Anterior cingulate cortex (tissue), 58 donors: ENCODE measurements around the gene SDCBP2.

Experiments used
- DNase-seq, 58 donors: peaks; one replicate each; lab custom pipeline; 2025; lab: John Stamatoyannopoulos, UW

The SDCBP2 gene

DNA sequence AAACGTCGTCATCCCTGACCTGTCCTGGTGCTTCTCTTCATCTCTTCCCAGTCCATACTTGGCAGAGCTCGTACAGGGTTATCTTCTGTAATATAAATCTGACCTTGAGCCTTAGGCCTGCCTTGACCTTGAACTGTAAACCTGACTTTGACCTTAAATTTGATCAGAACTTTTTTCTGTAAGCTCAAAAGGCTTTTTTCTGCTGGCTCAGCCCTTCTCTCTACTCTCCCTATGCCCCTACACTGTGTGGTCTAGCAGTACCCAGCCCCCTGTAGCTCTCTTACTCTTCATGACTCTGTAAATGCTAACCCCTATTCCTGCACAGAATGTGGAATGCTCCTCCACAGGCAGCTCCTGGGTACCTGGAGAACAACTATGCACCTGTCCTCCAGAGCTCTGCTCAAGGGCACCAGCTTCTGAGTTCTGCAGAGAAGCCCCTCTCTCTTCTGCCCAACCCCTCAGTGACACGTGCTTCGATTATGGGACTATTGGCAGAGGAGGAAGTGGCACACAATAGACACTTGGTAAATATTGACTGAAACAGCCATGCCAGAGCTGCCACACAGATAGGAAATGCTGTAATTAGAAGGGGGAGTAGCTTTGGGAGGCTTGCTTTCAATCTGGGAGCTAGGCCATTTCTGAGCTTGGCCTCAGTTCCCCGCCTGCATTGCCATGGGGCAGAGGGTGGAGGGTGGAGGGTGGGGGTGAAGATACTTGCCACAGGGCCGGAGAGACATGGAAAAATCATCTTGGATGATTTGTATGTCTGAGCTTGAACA lies 47.5 kb downstream of the SDCBP2 start:
- DNase-seq, result peak in 7 of 58 donors; percentile 18 to 51 (median 29)

DNA sequence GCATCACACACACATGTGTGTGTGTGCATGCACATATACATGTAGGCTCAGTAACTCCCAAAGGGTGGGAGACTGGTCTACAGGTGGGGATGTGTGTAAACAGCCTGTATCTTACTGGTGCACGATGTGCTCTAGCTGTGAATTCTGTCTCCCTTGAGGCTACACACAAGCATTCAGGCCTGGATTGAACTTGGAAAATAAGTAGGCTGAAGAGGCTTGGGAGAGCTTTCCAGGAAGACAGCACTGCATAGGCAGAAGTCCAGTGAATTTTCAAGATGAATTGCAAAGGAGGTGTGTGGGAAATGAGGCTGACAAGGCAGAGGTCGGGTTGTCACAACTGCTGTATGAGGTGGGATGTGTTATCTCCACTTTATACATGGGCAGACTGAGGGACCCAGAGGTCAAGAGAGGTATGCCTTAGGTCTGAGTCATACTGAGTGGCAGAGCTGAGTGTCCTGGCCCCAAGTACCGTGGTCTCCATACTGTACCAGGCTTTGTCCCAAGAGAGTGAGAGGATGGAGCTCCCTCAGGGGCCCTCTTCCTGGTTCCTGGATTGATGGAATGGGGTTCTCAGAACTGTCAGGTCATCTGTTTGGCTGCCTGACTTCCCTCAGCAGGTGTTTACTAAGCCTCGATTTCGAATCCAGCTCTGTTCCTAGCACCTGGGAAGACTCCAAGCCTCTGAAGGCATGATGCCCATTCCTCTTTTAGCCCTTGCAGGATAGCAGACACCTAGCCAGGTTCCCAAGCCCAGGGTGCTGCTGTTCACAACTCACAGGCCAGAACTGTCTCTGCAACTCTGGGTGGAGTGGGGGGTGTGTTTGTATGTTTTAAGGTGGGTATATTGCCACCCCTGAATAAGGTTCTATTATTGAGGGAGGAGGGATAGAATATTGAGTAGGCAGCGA lies 48.5 kb downstream of the SDCBP2 start:
- no peak for DNase-seq

DNA sequence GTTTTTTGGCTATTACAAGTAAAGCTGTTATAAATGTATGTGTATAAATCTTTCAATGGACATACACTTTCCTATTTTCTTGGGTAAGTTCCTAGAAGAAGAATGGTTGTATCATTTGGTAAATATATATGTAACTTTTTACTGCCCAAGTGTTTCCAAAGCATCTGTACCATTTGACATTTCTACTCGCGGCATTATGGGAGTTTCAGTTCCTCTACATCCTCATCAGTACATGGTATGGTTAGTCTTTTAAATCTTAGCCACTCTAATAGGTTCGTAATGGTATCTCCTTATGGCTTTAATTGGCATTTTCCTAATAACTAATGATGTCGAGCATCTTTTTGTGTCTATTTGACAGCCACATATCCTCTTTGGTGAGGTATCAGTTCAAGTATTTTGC lies 49.9 kb downstream of the SDCBP2 start:
- DNase-seq, result no peak

DNA sequence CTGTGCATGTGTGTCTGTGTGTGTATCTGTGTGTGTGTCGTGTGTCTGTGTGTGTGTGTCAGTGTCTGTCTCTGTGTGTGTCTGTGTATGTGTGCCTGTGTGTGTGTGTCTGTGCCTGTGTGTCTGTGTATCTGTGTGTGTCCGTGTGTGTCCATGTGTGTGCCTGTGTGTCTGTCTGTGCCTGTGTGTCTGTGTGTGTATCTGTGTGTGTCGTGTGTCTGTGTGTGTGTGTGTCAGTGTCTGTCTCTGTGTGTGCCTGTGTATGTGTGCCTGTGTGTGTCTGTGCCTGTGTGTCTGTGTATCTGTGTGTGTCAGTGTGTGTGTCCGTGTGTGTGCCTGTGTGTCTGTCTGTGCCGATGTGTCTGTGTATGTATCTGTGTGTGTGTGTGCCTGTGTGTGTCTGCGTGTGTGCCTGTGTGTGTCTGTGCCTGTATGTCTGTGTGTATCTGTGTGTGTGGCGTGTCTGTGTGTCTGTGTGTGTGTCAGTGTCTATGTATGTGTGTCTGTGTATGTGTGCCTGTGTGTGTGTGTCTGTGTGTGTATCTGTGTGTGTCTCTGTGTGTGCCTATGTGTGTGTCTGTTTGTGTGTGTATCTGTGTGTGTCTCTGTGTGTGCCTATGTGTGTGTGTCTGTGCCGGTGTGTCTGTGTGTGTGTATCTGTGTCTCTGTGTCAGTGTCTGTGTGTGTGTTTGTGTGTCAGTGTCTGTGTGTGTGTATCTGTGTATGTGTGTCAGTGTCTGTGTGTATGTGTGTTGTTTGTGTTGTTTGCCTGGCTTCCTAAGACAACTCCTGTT lies 51.2 kb downstream of the SDCBP2 start:
- DNase-seq, result no peak

DNA sequence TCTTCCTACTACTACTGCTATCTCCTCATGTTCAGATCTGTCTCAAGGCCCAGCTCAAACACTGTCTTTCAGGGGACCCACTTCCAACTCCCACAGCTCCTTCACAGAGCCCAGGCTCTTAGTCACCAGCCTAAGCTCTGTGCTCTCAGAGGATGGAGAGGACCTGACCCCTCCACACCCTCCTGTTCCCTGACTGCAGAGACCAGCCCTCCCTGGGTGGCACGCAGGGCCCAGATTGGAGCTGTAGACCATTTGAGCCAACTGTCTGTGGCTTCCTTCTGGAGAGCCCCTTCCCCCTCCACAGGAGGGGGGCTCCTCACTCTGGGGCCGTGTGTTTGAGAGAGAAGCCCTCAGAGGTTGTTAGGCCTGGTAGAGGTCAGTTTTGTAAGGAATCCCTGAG lies 53.0 kb downstream of the SDCBP2 start:
- no peak for DNase-seq

DNA sequence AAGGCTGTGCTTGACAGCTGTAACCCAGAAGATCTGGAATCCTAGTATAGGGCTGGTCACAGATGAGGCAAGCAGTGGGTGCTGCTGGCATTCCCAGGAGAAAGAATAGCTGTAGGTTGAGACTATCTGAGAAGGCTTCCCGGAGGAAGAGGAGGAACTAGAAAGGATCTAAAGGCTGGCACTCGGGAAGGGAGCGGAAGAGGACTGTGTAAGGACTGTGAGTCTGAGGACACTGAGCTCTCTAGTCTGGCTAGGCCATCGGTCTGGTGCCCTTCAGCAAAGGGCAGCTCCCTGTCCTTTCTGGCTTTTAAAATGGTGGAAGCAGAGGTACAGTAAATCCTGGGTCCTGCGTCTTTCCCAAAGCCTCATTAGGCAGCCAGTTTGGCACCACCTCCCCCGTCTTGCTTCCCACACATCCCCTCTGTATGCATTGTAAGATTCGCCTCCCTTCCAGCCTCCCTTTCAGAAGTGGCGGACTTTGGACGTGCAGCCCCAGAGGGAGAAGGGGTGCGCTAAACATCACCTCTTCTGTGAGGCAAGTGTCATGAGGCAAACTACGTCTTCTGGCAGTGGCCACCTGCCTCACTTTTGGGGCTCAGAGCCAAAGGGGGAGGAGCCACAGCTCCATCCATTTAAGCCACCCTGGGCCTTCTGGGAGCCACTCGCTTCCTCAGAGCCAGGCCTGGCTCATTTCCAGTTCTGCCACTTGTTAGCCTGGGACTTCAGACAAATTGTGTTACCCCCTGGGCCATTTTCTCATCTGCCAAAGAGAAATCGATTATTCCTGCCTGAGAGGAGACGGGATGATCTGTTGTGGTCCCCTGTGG lies 54.2 kb downstream of the SDCBP2 start:
- DNase-seq, result peak in 29 of 58 donors; percentile 12 to 70 (median 43)

DNA sequence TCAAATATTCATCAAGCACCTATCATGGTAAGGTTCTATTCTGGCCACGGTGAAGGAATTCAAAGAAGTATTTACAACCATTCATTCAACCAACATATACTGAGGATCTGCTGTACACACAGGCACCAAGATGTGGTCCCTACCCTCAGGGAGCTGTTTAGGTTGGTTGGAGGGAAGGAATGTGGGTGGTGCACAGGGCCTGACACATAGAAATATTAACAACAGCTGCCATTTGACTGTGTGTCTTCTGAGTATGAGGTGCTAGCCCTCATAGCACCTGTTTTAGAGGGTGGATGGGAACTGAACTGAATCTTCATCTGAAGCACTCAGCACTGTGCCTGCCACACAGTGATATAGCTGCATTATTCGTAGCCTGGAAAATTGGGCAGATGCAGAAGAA lies 55.6 kb downstream of the SDCBP2 start:
- no peak for DNase-seq

DNA sequence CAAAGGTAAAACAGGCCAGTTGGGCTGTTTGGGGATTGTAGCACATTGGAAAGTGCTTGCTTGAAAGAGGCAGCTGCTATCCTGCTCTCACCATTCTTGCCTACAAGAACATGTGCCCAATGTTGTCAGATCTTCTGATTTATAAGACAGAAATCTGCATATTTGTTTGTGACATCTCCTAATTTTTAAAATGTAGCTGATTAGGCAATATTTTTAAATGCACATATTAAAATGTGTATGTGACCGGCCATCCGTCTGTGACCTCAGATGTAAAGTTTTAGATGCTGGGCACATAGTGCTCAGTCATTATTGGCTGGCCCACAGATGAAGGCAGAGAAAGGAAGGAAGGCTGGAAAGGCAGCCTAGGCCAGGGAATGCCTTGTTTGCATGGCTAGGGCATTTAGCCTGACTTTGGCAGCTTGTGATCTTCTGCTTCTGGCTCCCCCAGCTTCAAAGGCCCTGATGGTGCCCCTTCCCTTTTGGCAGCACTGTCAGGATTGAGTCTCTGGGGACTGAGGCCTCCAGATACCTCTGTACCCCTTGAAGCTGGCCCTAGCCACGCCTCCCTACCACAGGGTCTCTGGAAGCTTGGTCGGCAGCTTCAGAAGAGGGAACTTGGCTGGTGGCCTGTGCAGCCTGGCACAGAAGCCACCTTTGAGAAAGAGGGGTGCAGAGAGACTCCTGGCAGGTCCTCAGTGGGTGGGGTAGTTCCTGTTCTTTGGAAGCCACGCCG lies 56.4 kb downstream of the SDCBP2 start:
- peak in 33 of 58 donors; percentile 29 to 79 (median 49) for DNase-seq

DNA sequence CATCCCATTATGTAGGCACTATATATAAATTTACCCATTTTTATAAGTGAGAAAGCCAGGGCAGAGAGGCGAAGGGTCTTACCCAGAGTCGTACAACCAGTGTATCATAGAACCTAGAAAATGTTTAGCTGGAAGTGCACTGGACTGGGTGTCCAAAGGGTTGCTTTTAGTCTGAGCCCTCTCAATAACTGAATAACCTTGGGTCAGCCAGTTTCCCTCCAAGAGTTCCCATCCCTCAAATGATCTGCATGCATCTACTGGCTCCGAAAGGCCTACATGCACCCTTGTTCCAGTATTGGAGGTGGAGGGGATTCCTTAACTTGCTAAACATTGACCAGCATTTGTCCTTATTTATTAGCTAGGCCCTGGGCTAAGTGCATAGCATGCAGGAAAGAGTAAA lies 59.1 kb downstream of the SDCBP2 start:
- DNase-seq, result no peak

DNA sequence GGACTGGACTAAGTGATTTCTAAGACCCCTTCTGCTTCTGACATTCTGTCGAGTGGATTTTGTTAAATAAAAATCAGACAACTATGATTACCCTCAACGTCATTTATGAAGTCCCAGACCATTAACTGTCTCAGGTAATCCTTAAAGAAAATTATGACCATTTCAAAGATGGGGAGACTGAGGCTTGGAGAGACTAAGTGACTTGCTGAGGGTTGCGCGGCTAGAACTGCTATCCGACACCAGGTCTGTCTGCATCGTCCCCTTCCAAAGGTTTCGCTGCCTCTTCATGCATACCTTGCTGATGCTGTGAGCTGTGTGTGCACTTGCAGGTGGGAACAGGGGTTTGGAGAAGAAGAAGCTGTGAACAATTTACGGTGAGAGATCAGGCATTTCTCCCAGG lies 59.7 kb downstream of the SDCBP2 start:
- no peak for DNase-seq

DNA sequence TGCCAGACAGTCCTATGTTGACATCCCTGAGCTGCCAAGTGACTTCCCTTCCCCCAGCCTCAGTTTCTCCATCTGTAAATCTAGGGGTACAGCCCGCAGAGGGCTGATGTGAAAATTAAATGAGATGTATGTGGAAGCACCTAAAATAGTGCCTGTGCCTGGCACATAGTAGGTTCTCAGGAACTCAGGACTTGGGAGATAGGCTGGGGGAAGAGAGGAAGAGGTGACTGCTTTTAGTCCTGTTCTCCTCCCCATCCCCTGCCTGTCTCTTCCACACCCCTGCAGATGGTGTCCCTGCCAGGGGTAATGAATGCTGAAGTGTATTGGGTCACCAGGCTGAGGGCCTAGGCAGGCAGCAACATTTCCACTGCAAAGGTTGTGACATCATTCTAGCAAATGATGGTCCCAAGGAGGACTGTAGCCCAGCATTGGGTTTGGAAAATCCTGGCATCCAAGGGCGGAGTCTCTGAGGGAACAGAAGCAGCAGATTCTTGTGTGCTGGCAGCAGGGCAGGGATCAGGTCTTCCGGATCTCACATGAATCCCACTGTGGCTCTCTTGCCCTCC lies 61.0 kb downstream of the SDCBP2 start:
- no peak for DNase-seq

DNA sequence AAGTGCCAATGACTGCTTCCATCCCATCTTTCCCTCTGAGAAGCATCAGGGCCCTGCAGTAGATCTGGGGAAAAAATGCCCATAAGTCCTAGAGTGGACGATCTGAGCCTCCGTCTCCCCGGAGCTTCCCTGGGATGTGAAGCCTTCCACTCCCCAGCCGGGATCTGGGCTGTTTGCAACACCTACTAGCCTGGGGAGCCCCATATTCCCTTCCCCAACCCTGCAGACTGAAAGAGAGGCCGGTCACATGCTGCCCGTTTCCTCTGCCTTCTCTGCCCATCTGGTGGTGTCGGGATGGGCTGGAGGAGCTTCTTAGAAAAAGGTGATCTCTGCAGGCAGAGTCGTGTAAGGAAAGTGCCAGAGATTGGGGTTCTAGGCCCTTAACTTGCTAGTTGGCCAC lies 61.8 kb downstream of the SDCBP2 start:
- peak in 4 of 58 donors; percentile 12 to 39 (median 28) for DNase-seq

DNA sequence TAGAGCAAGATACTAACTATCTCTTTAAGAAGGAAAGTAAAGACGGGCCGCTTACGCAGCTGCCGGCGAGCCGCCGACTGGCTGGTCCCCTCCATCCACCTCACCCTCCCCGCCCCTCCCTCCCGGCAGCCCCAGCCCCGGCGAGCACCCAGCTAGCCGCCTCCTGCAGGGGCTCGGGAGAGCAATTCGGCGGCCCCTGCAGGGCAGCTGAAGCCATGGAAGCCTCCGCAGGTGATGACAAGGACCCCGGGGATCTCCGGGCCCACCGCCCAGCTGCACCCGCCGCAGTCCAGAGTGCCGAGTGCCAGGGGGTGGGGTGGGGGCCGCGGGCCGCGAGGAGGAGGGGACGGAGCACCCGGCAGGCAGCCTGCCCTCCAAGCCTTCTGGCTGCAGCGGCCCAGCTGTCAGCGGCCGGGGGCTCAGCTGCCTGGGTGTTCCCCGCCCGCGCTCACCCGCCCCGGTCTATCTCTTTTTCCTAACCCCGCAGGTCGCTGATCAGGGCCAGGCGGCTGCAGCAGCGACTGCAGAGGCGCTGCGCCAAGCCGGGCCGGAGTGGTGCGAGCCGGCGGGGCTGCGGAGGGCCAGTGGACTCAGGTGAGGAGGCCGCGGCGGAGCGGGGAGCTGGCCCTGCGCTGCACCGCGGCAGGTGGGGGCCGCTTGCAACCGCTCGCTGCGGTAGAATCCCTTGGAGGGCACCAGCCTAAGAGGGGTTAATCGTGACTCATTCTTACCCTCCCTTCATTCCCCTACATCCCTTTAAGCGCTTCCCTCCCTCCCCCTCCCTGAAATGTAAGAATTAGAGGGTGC lies 62.6 kb downstream of the SDCBP2 start, which contains the start of gene SNPH:
SNPH (plus strand) TSS at position 128 of the 807 bp plus-strand sequence. CDS start 29,946 bp downstream, outside the sequence.
- DNase-seq, result peak in 53 of 58 donors; percentile 28 to 88 (median 63)

DNA sequence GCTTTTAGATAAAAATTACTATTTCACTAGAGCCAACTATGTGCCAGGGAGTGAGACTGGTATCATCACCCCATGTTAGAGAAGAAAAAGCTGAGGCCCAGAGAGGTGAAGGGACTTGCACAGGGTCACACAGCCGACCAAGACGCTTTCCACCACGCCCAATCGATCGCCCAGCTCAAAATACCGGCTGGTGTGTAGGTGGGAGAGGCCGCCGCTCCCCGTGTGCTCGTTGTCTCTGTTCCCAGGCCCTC lies 63.1 kb downstream of the SDCBP2 start:
- no peak for DNase-seq

DNA sequence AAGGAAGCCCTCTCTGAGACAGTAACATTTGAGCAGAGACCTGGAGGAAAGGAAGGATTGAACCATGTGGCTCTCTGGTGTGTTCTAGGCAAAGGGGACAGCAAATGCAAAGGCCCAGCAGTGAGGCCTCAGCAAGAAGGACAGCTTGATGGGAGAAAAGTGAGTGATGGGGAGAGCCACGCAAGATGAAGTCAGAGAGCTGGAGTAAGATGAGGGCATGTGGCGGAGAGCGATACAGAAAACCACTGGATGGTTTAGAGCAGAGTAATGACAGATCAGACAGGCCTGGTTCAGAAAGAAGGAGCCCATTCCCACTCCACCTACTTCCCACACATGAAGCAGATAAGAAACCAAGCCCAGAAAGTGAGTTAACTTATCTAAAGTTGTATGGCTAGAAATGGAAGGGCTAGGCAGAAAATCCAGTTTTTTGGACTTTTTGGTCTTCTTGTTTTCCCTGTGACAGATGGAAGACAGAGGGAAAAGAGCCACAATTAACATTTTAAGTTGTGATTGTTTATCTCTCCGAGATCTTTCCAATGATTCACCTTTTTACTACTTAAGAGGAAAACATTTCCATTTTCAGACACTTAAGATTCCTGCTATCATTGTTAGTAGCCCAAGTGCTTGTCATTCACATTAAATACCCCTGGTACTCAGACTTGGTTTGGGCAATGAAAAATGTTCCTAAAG lies 63.6 kb downstream of the SDCBP2 start:
- DNase-seq, result no peak

DNA sequence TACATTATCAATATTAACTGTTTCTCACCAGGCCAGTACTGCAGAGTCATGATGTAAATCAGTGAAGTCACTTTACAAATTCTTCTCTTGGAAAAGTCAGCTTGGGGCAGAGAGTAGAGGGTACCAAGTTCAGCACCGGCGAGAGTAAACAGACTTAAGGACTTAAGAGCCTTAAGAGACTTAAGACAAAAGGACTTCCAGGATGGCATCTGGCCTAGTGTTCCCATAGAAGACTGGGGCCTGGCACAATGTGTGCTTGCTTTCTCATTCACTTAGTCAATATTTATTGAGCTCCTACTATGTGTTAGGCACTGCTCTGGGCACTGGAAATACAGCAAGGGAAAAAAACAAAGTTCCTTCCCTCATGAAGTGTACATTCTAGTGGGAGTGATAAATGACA lies 64.2 kb downstream of the SDCBP2 start:
- no peak for DNase-seq

DNA sequence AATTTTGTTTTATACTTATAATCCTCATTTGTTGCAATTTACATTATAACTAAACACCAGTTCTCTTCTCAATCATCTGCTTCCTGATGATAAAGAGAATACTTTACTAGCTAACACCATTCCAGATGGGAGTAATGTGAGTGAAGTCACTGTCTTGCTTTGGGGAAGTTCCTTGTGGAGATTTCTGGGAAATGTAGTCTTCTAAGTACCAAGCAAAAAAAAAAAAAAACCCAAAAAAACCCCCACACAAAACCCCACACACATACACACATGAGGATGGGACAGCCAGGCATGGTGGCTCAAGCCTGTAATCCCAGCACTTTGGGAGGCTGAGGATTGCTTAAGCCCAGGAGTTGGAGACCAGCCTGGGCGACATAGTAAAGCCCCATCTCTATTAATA lies 65.1 kb downstream of the SDCBP2 start:
- DNase-seq, result no peak
